HG03095 (cell line): ENCODE results near the gene FGFR3.

Source experiments
- ATAC-seq: cut with Tn5 transposase; IDR thresholded peaks from one replicate; pipeline ENCODE4 v1.9.1; 2021; ENCODE audit warnings: moderate library complexity; ENCODE audit not compliant: unreplicated experiment

FGFR3 gene

GRCh38 chr4:1756079-1756478, 37.0 kb upstream of the FGFR3 start:
- no peak for ATAC-seq

- ATAC-seq: no peak
Measured at GRCh38 chr4:1756893-1757779, 36.0 kb upstream of the FGFR3 start.

GRCh38 chr4:1757836-1758235, 35.3 kb upstream of the FGFR3 start:
- no peak for ATAC-seq

GRCh38 chr4:1758306-1759121, 34.6 kb upstream of the FGFR3 start:
- no peak for ATAC-seq

GRCh38 chr4:1759170-1759817, 33.8 kb upstream of the FGFR3 start:
- ATAC-seq: no peak

- no peak for ATAC-seq
Measured at GRCh38 chr4:1759818-1760223, 33.3 kb upstream of the FGFR3 start.

GRCh38 chr4:1760521-1761071, 32.5 kb upstream of the FGFR3 start:
- no peak for ATAC-seq

GRCh38 chr4:1761130-1761689, 31.9 kb upstream of the FGFR3 start:
- no peak for ATAC-seq

- ATAC-seq: no peak
Measured at GRCh38 chr4:1762264-1763010, 30.7 kb upstream of the FGFR3 start.

- no peak for ATAC-seq
Measured at GRCh38 chr4:1763070-1763549, 30.0 kb upstream of the FGFR3 start.

- no peak for ATAC-seq
Measured at GRCh38 chr4:1763550-1764080, 29.5 kb upstream of the FGFR3 start.

- no peak for ATAC-seq
Measured at GRCh38 chr4:1764670-1765069, 28.4 kb upstream of the FGFR3 start.

GRCh38 chr4:1765409-1766072, 27.6 kb upstream of the FGFR3 start:
- ATAC-seq: no peak

GRCh38 chr4:1766106-1767060, 26.7 kb upstream of the FGFR3 start:
- no peak for ATAC-seq

- no peak for ATAC-seq
Measured at GRCh38 chr4:1767061-1767769, 25.9 kb upstream of the FGFR3 start.

GRCh38 chr4:1767770-1768366, 25.2 kb upstream of the FGFR3 start:
- no peak for ATAC-seq
